ENCODE results near the gene NCKAP1. TPM values are rescaled to one million over a fixed set of nuclear protein-coding genes. Genes with fewer than 3 reads are reported as not detected.
"Not testable (repeated sequence)": the region's sequence is repeated elsewhere in the genome, so short reads cannot be mapped to it uniquely, and the experiment has no call there.

The NCKAP1 gene
- total RNA-seq, 1 donor from 2014 or later, result 13.2 TPM

DNA sequence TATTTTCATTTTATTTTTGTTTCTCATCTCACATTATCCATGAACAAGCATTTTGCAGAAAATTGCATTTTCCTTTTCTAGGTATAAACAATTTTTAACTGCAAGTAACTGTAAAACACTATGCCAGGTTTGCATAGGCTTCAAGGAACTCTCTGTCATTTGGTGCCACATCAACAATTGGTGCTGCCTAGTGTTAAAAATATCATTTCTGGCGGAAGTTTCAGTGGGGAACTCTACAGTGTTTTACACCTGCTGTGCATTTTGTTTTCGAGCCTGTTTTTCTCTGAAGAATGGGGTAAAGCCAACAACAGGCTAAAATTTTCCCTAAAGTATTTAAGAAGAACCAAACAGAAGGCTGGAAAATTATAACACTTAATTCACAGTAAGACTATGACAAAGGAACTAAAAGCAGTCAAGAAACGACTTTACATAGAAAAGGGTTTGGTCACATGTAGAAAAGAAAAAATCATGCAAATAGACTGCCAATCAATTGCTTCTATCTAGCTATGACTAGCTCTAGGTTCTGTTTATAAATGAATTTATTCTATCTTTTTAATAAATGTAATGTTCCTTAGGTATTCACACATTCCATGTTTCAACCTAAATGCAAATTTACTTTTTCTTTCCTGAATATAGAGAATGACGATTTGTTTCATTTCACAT lies 150.4 kb downstream of the NCKAP1 start:
- Mint-ChIP-seq H3K4me1 (ENCODE audit: low read depth) (no peaks in the 10 kb centered on the region), H3K27ac (no peak overlapping the region), H3K27me3 (ENCODE audit: low read depth) (peaks cover 2% of the 10 kb centered on the region), H3K9me3 (no peaks in the 10 kb centered on the region), H3K36me3 (ENCODE audit: low read depth) (no peaks in the 10 kb centered on the region), H3K4me3 (ENCODE audit: low read depth) (no peak overlapping the region)
- intact Hi-C loops (cut with micrococcal nuclease), result no loop called here
- no peak for DNase-seq (ENCODE audit: low spot score)

DNA sequence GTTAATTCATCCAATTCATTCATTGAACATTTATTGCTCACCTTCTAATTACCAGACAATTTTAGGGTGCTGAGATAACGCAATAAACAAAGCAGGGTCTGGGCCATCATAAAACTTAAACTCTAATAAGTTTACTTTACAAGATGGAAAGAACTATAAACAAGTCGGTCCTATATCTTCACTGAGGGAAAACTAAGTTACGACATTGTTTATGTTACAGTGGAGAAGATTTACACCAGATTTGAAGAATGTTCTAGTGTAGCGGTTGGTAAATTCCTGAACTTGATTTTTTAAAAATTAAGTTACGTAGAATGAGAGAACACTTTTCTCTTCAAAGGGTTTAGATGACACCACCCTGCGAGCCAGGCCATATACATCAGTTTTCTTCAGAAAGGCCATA lies 151.2 kb downstream of the NCKAP1 start:
- H3K4me3 Mint-ChIP-seq (ENCODE audit: low read depth), result no peak overlapping the region
- no peaks in the 10 kb centered on the region for H3K36me3 Mint-ChIP-seq (ENCODE audit: low read depth)

DNA sequence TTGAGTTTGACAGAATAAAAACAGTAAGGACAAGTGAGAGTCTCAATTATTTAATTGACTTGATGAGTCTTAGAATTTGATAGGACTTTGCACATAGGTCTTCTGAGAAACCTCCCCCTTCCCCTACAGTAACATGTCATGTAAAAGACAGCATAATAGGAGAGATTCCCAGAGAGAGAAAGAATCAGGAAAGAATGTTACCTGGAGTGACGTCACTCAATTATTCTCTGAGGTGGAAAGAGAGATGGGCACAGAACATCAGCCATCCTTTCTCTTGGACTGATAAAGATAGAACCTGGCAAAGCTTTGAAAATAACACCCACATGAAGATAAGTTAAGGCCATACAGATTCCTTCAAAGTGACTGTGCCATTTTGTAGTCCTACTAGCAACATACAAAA lies 152.5 kb downstream of the NCKAP1 start:
- DNase-seq (ENCODE audit: low spot score), result no peak
- Mint-ChIP-seq H3K27me3 (ENCODE audit: low read depth) (peaks cover 2% of the 10 kb centered on the region), H3K4me1 (ENCODE audit: low read depth) (no peaks in the 10 kb centered on the region), H3K27ac (no peak overlapping the region), H3K36me3 (ENCODE audit: low read depth) (no peaks in the 10 kb centered on the region), H3K9me3 (no peaks in the 10 kb centered on the region), H3K4me3 (ENCODE audit: low read depth) (no peak overlapping the region)
- intact Hi-C loops (cut with micrococcal nuclease), result no loop called here

More for the DNA sequence above, 151.2 kb downstream of the NCKAP1 start:
- H3K27me3 Mint-ChIP-seq (ENCODE audit: low read depth), result peaks cover 2% of the 10 kb centered on the region
- H3K4me1 Mint-ChIP-seq (ENCODE audit: low read depth), result no peaks in the 10 kb centered on the region
- intact Hi-C loops (cut with micrococcal nuclease), result no loop called here
- no peak overlapping the region for H3K27ac Mint-ChIP-seq
- DNase-seq (ENCODE audit: low spot score), result no peak
- no peaks in the 10 kb centered on the region for H3K9me3 Mint-ChIP-seq

DNA sequence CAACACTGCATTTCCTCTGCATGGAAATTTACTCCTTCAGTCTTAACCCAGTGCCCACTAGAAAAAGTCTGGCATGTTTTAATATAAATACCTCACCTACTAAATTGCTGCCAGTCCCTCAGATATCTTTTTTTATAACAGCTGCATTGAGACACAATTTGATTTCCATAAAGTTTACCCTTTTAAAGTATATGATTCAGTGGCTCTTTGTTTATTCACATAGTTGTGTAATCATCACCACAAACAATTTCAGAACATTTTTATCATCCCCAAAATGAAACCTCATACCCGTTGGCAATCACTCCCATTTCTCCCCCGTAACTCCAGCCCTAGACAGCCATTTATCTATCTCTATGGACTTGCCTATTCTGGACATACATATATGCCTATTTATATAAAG lies 154.8 kb downstream of the NCKAP1 start:
- H3K4me3 Mint-ChIP-seq (ENCODE audit: low read depth), result no peak overlapping the region
- no peaks in the 10 kb centered on the region for H3K4me1 Mint-ChIP-seq (ENCODE audit: low read depth)
- H3K27ac Mint-ChIP-seq, result no peak overlapping the region
- H3K9me3 Mint-ChIP-seq, result peaks cover 6% of the 10 kb centered on the region
- H3K27me3 Mint-ChIP-seq (ENCODE audit: low read depth), result peaks cover 1% of the 10 kb centered on the region
- intact Hi-C loops (cut with micrococcal nuclease), result no loop called here
- no peaks in the 10 kb centered on the region for H3K36me3 Mint-ChIP-seq (ENCODE audit: low read depth)
- DNase-seq (ENCODE audit: low spot score), result no peak

DNA sequence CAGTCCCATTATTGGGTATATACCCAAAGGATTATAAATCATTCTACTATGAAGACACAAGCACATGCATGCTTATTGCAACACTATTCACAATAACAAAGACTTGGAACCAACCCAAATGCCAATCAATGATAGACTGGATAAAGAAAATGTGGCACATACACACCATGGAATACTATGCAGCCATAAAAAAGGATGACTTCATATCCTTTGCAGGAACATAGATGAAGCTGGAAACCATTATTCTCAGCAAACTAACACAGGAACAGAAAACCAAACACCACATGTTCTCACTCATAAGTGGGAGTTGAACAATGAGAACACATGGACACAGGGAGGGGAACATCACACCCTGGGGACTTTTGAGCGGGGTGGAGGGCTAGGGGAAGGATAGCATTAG lies 158.2 kb downstream of the NCKAP1 start:
- intact Hi-C loops (cut with micrococcal nuclease); H3K9me3 Mint-ChIP-seq; DNase-seq (ENCODE audit: low spot score); H3K4me1 Mint-ChIP-seq (ENCODE audit: low read depth); H3K27ac Mint-ChIP-seq; H3K36me3 Mint-ChIP-seq (ENCODE audit: low read depth); H3K27me3 Mint-ChIP-seq (ENCODE audit: low read depth); H3K4me3 Mint-ChIP-seq (ENCODE audit: low read depth): not testable (repeated sequence)

DNA sequence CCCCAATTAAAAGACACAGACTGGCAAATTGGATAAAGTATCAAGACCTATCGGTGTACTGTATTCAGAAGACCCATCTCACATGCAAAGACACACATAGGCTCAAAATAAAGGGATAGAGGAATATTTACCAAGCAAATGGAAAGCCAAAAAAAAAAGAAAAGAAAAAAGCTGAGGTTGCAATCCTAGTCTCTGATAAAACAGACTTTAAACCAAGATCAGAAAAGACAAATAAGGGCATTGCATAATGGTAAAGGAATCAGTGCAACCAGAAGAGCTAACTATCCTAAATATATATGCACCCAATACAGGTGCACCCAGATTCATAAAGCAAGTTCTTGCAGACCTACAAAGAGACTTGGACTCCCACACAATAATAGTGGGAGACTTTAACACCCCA lies 161.6 kb downstream of the NCKAP1 start:
- intact Hi-C loops (cut with micrococcal nuclease); H3K4me3 Mint-ChIP-seq (ENCODE audit: low read depth); DNase-seq (ENCODE audit: low spot score); H3K27me3 Mint-ChIP-seq (ENCODE audit: low read depth); H3K4me1 Mint-ChIP-seq (ENCODE audit: low read depth); H3K36me3 Mint-ChIP-seq (ENCODE audit: low read depth); H3K27ac Mint-ChIP-seq; H3K9me3 Mint-ChIP-seq: not testable (repeated sequence)

DNA sequence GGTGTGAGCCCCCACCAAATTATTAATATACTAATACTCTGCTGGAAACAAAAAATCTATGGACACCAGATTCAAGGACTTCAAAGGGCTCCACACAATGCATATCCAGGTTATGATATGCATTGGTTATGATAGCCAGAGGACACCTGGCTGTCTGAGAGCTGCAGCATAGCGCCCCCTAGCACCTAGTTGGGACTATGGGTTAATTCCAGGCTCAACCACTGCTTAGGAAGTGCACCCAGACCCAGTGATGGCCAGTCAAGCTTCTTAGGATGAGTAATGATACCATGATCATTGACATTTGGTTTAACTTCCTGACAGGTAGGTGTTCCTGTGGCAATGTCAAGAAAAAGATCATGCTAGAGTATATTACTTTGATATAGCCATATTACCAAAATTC lies 168.0 kb downstream of the NCKAP1 start:
- Mint-ChIP-seq H3K27ac (no peak overlapping the region), H3K4me3 (ENCODE audit: low read depth) (no peak overlapping the region), H3K9me3 (peaks cover 4% of the 10 kb centered on the region), H3K36me3 (ENCODE audit: low read depth) (no peaks in the 10 kb centered on the region), H3K27me3 (ENCODE audit: low read depth) (peaks cover 40% of the 10 kb centered on the region), H3K4me1 (ENCODE audit: low read depth) (peaks cover 16% of the 10 kb centered on the region)
- DNase-seq (ENCODE audit: low spot score), result no peak
- intact Hi-C loops (cut with micrococcal nuclease), result no loop called here

DNA sequence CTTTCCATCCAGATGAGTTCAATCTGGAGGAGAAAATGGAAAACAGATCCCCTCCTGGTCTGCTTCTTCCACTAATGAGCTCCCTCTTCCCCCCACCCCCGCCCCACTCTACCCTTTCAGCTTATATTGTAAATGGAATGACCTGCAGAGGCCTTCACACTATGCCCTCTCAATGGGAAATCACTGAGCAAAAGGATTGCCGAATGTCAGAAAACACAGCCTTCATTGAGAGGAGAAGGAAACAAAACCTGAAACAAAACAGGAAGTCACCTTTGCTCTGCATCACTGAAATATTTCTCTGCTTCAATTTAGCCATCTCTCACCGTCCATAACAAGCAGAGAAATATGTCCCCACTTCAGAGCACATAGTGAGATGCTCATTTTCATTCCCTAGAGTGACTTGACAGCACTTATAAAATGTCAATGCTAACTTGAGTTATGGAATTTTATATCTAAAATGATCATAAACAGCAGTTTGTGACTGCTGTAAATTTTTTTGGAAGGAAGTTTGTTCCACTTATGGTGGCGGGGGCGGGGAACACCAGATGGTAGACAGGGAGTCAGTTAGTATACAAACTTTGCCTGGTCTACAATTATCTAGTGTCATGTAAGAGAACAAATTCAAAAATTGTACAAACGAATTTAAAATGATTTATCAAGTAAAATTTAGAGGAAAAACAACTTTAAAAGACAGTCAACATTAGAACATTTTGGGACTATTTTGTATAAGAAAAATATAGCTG lies 170.0 kb downstream of the NCKAP1 start:
- Mint-ChIP-seq H3K4me3 (ENCODE audit: low read depth) (no peak overlapping the region), H3K4me1 (ENCODE audit: low read depth) (peaks cover 16% of the 10 kb centered on the region), H3K27ac (no peak overlapping the region), H3K27me3 (ENCODE audit: low read depth) (peaks cover 57% of the 10 kb centered on the region), H3K36me3 (ENCODE audit: low read depth) (no peaks in the 10 kb centered on the region), H3K9me3 (no peaks in the 10 kb centered on the region)
- no peak for DNase-seq (ENCODE audit: low spot score)
- intact Hi-C loops (cut with micrococcal nuclease), result no loop called here

DNA sequence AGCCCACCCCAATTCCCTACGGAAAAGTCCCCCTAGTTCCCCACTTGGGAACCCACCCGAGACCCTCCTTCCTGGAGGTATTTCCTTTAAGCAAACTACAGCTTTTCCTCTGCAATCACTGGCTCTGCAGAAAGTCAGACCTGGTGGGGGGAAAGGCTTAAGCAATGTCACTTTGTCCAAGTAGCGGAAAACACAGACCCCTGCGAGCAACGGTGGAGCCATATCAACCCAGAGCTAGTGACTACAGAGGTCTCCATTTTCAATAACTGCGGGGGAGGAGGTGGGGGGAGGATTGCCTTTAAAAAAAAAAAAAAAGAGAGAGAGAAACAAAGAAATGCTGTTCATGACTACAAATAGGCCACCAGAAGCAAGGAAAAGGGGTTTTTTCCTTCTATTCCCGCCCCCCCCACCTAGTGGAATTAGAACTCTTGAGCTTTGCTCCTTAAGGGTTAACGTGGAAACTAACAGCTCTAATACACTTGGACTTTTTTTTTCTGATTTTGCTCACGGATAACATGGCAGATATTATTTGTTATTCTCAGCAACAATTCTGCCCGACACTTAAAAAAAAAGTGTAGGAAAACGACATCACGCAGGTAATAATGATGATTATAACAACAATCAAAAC lies 170.7 kb downstream of the NCKAP1 start:
- no peak overlapping the region for H3K4me3 Mint-ChIP-seq (ENCODE audit: low read depth)

GRCh38 chr2:182866461-182867406 lies 171.5 kb downstream of the NCKAP1 start, which contains the start of gene FRZB:
Gene FRZB, minus strand, starts transcription at chr2:182866637. Its CDS starts 85 bp downstream, at chr2:182866552.
- Mint-ChIP-seq H3K4me3 (ENCODE audit: low read depth) (peak within 1 kb of the TSS; percentile 58), H3K27ac (no peak within 1 kb of the TSS), H3K9me3 (no peaks in the 10 kb centered on the region), H3K4me1 (ENCODE audit: low read depth) (peaks cover 16% of the 10 kb centered on the region), H3K27me3 (ENCODE audit: low read depth) (peaks cover 64% of the 10 kb centered on the region), H3K36me3 (ENCODE audit: low read depth) (no peaks in the 10 kb centered on the region)
- no peak for DNase-seq (ENCODE audit: low spot score)
- intact Hi-C loops (cut with micrococcal nuclease), result no loop called here

More for the DNA sequence above, 170.7 kb downstream of the NCKAP1 start:
- Mint-ChIP-seq H3K27ac (no peak overlapping the region), H3K4me1 (ENCODE audit: low read depth) (peaks cover 16% of the 10 kb centered on the region), H3K36me3 (ENCODE audit: low read depth) (no peaks in the 10 kb centered on the region), H3K9me3 (no peaks in the 10 kb centered on the region), H3K27me3 (ENCODE audit: low read depth) (peaks cover 61% of the 10 kb centered on the region)
- no peak for DNase-seq (ENCODE audit: low spot score)
- intact Hi-C loops (cut with micrococcal nuclease), result no loop called here

DNA sequence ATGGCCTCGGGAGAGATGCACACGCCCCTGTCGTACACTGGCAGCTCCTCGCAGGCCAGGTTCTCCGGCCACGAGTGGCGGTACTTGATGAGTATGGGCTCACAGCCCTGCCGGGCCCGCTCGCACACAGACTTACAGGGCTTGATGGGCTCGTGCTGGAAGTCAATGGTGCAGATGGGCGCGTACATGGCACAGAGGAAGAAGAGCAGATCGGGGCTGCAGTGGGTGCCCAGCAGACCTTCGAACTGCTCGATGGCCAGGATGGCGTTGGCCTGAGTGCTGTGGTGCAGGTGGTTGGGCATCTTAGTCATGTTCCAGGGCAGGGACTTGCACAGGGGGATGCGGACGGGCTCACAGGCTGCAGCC lies 172.2 kb downstream of the NCKAP1 start:
- Mint-ChIP-seq H3K27me3 (ENCODE audit: low read depth) (peaks cover 69% of the 10 kb centered on the region), H3K4me1 (ENCODE audit: low read depth) (peaks cover 16% of the 10 kb centered on the region), H3K36me3 (ENCODE audit: low read depth) (no peaks in the 10 kb centered on the region), H3K4me3 (ENCODE audit: low read depth) (no peak overlapping the region), H3K27ac (no peak overlapping the region), H3K9me3 (no peaks in the 10 kb centered on the region)
- no peak for DNase-seq (ENCODE audit: low spot score)
- intact Hi-C loops (cut with micrococcal nuclease), result no loop called here

- Mint-ChIP-seq H3K9me3 (no peaks in the 10 kb centered on the region), H3K4me3 (ENCODE audit: low read depth) (no peak overlapping the region), H3K36me3 (ENCODE audit: low read depth) (no peaks in the 10 kb centered on the region), H3K27ac (no peak overlapping the region), H3K27me3 (ENCODE audit: low read depth) (peaks cover 68% of the 10 kb centered on the region), H3K4me1 (ENCODE audit: low read depth) (peaks cover 16% of the 10 kb centered on the region)
- DNase-seq (ENCODE audit: low spot score), result no peak
- intact Hi-C loops (cut with micrococcal nuclease), result no loop called here
Observed at GRCh38 chr2:182864949-182865570, 173.2 kb downstream of the NCKAP1 start.
